IMR-90 (cell line): ENCODE measurements around the gene POLA2. TPM values are rescaled to one million over a fixed set of nuclear protein-coding genes. Genes with fewer than 3 reads are reported as not detected.

ENCODE experiments used
- ATAC-seq: fragments of 200-7000 bp; cut with Tn5 transposase; 2 replicates; pipeline ENCODE4 v1.9.1; 2020; ENCODE audit warnings: low read depth, mild to moderate bottlenecking, moderate library complexity
- BruUV-seq: library from RNA; stranded (reverse); fragments of 400-500 nt; replicated peaks from 2 replicates; lab custom pipeline; 2021; lab: Mats Ljungman, UMichigan
- CTCF ChIA-PET: fragments of 300-600 bp; formaldehyde crosslinking; extraction: SDS; loops from one replicate; lab custom pipeline; 2021; ENCODE audit warnings: antibody characterized with exemption; lab: Yijun Ruan, JAX
- POLR2A ChIA-PET: fragments of 300-600 bp; sonication (Branson Sonifier 250); formaldehyde crosslinking; loops from one replicate; lab custom pipeline; 2022; ENCODE audit warnings: antibody characterized with exemption; ENCODE audit not compliant: unreplicated experiment; lab: Charles Lee
- DNase-seq: peaks from one replicate; pipeline ENCODE4 v3.0.0; 2013
- H2AFZ ChIP-seq: replicated peaks from 2 replicates; pipeline ENCODE3; 2013; ENCODE audit warnings: low read length, mild to moderate bottlenecking; ENCODE audit not compliant: poor library complexity
- H2AK5ac ChIP-seq: 2 replicates; pipeline ENCODE4 v1.6.1; 2013; ENCODE audit warnings: low read depth, low read length, inconsistent platforms
- H2AK9ac ChIP-seq: replicated peaks from 2 replicates; pipeline ENCODE3; 2013; ENCODE audit warnings: mild to moderate bottlenecking, low read depth, low read length, moderate library complexity; ENCODE audit not compliant: poor library complexity
- H2BK120ac ChIP-seq: 2 replicates; pipeline ENCODE4 v1.6.1; 2013; ENCODE audit warnings: low read depth, low read length, inconsistent platforms
- H2BK15ac ChIP-seq: 3 replicates; pipeline ENCODE4 v1.6.1; 2013; ENCODE audit warnings: low read depth, low read length, inconsistent platforms
- H2BK20ac ChIP-seq: 2 replicates; pipeline ENCODE4 v1.6.1; 2013; ENCODE audit warnings: low read depth, mild to moderate bottlenecking, inconsistent platforms, low read length, moderate library complexity
- H2BK5ac ChIP-seq: 2 replicates; pipeline ENCODE4 v1.6.1; 2013; ENCODE audit warnings: mild to moderate bottlenecking, low read depth, low read length, inconsistent platforms; ENCODE audit not compliant: poor library complexity, severe bottlenecking
- H3K14ac ChIP-seq: replicated peaks from 2 replicates; pipeline ENCODE4 v1.6.1; 2013; ENCODE audit warnings: low read depth, low read length, inconsistent platforms
- H3K18ac ChIP-seq: 2 replicates; pipeline ENCODE4 v1.6.1; 2013; ENCODE audit warnings: low read depth, low read length, control low read depth
- H3K23ac ChIP-seq: 2 replicates; pipeline ENCODE4 v1.6.1; 2013; ENCODE audit warnings: low read depth, low read length, inconsistent platforms
- H3K27ac ChIP-seq: 2 replicates; pipeline ENCODE4 v1.5.1; 2013; ENCODE audit warnings: mild to moderate bottlenecking, control low read depth, low read length; ENCODE audit not compliant: insufficient read depth
- H3K27me3 ChIP-seq: 2 replicates; pipeline ENCODE4 v1.6.1; 2013; ENCODE audit warnings: low read length; ENCODE audit not compliant: control insufficient read depth, insufficient read depth
- H3K36me3 ChIP-seq: 2 replicates; pipeline ENCODE4 v1.6.1; 2013; ENCODE audit warnings: low read length, mixed read lengths; ENCODE audit not compliant: control insufficient read depth, insufficient read depth
- H3K4ac ChIP-seq: 2 replicates; pipeline ENCODE4 v1.6.1; 2013; ENCODE audit warnings: low read depth, low read length, inconsistent platforms
- H3K4me1 ChIP-seq: 2 replicates; pipeline ENCODE4 v1.6.1; 2013; ENCODE audit warnings: low read length, mixed read lengths; ENCODE audit not compliant: control insufficient read depth, insufficient read depth
- H3K4me2 ChIP-seq: 2 replicates; pipeline ENCODE4 v1.6.1; 2013; ENCODE audit warnings: low read depth, mild to moderate bottlenecking, control low read depth, low read length, moderate library complexity
- H3K4me3 ChIP-seq: 2 replicates; pipeline ENCODE4 v1.5.1; 2013; ENCODE audit warnings: low read depth, mild to moderate bottlenecking, control low read depth, low read length, moderate library complexity; ENCODE audit not compliant: insufficient read depth
- H3K56ac ChIP-seq: 2 replicates; pipeline ENCODE4 v1.6.1; 2013; ENCODE audit warnings: low read length, inconsistent platforms; ENCODE audit not compliant: insufficient read depth; ENCODE audit errors: extremely low read depth
- H3K79me1 ChIP-seq, 2 experiments: 2 replicates each; pipeline ENCODE4 v1.6.1; 2013; ENCODE audit warnings: low read length in 2 of 2, inconsistent platforms in 1 of 2, low read depth in 1 of 2
- H3K9ac ChIP-seq: 2 replicates; pipeline ENCODE4 v1.6.1; 2013; ENCODE audit warnings: low read depth, low read length, control low read depth
- H3K9me1 ChIP-seq: 2 replicates; pipeline ENCODE4 v1.6.1; 2013; ENCODE audit warnings: low read length, inconsistent platforms; ENCODE audit not compliant: insufficient read depth
- H3K9me3 ChIP-seq: 2 replicates; pipeline ENCODE4 v1.6.1; 2013; ENCODE audit warnings: low read length; ENCODE audit not compliant: control insufficient read depth, insufficient read depth
- H4K20me1 ChIP-seq: 2 replicates; pipeline ENCODE4 v1.6.1; 2013; ENCODE audit warnings: low read length, inconsistent platforms; ENCODE audit not compliant: insufficient read depth
- H4K5ac ChIP-seq: 2 replicates; pipeline ENCODE4 v1.6.1; 2013; ENCODE audit warnings: mild to moderate bottlenecking, low read depth, low read length, control low read depth
- H4K8ac ChIP-seq, 2 experiments: 2 replicates each; pipeline ENCODE4 v1.6.1; 2013; ENCODE audit warnings: low read depth in 2 of 2, low read length in 2 of 2, control low read depth in 1 of 2, inconsistent platforms in 1 of 2
- H4K91ac ChIP-seq: 2 replicates; pipeline ENCODE4 v1.6.1; 2013; ENCODE audit warnings: low read depth, low read length, inconsistent platforms; ENCODE audit not compliant: insufficient read depth
- BHLHE40 ChIP-seq: fragments of 150-350 bp; IDR thresholded peaks from 2 replicates; pipeline ENCODE4 v1.6.1; 2016; ENCODE audit warnings: mild to moderate bottlenecking, low read depth, low read length
- CEBPB ChIP-seq: IDR thresholded peaks from 2 replicates; pipeline ENCODE4 v1.6.1; 2012; ENCODE audit warnings: low read depth, low read length, improper control_type of control experiment
- FOS ChIP-seq: fragments of 150-350 bp; IDR thresholded peaks from 2 replicates; pipeline ENCODE4 v1.6.1; 2016; ENCODE audit warnings: low read depth, low read length
- MAFK ChIP-seq: IDR thresholded peaks from 2 replicates; pipeline ENCODE4 v1.6.1; 2012; ENCODE audit warnings: low read depth, low read length, improper control_type of control experiment
- MXI1 ChIP-seq: IDR thresholded peaks from 2 replicates; pipeline ENCODE4 v1.6.1; 2012; ENCODE audit warnings: low read depth, mild to moderate bottlenecking, low read length, moderate library complexity, borderline replicate concordance
- NFE2L2 ChIP-seq: fragments of 150-350 bp; IDR thresholded peaks from 2 replicates; pipeline ENCODE4 v1.6.1; 2016; ENCODE audit warnings: low read depth, mild to moderate bottlenecking, low read length
- POLR2A ChIP-seq: IDR thresholded peaks from 2 replicates; pipeline ENCODE4 v1.6.1; 2012; ENCODE audit warnings: mild to moderate bottlenecking, low read depth, low read length
- RAD21 ChIP-seq: IDR thresholded peaks from 2 replicates; pipeline ENCODE4 v1.6.1; 2012; ENCODE audit warnings: low read length, improper control_type of control experiment
- RFX5 ChIP-seq: IDR thresholded peaks from 2 replicates; pipeline ENCODE4 v1.8.0; 2012; ENCODE audit warnings: low read depth, mild to moderate bottlenecking, low read length, moderate library complexity
- SMC3 ChIP-seq: fragments of 150-350 bp; IDR thresholded peaks from 2 replicates; pipeline ENCODE4 v1.6.1; 2016; ENCODE audit warnings: low read depth, mild to moderate bottlenecking, antibody characterized with exemption, low read length, moderate library complexity
- WGBS, 2 experiments: methylation state at CpG; one replicate each; pipeline versions ENCODE4 v1.1.5 to v1.1.7; 2013; ENCODE audit warnings: missing lambda C conversion rate in 2 of 2; ENCODE audit not compliant: insufficient read length in 1 of 2; ENCODE audit errors: extremely low coverage in 2 of 2; 5-methylcytosine and 5-hydroxymethylcytosine counted together
- dilution Hi-C: fragments of 300-500 bp; cut with HindIII; formaldehyde crosslinking; loops from one replicate; pipeline ENCODE4 v1.14.3; 2018; ENCODE audit warnings: low sequenced_read_pairs; ENCODE audit not compliant: unreplicated experiment
- in situ Hi-C: fragments of 300-500 bp; cut with MboI; formaldehyde crosslinking; loops from 3 replicates; pipeline ENCODE4 v1.14.3; 2019; ENCODE audit warnings: low sequenced_read_pairs, inconsistent platforms, mixed read lengths
- intact Hi-C: fragments of 100-400 bp; cut with micrococcal nuclease; formaldehyde crosslinking; loops from 2 replicates; pipeline ENCODE4 v1.10.0; 2022
- polyA plus RNA-seq, 3 experiments: library from polyadenylated mRNA; depleted of rRNA; stranded (reverse); fragments of >200 nt; gene quantifications; 2 replicates each; pipeline ENCODE4 v1.2.3, GENCODE V29; 2012; ENCODE audit warnings: low replicate concordance in 1 of 3
- total RNA-seq: library from RNA; depleted of rRNA; stranded (reverse); fragments of >200 nt; gene quantifications from 2 replicates; pipeline ENCODE4 v1.2.3, GENCODE V29; 2012
- TF ChIP-seq, protein P1 (sequence below): fragments of 150-350 bp; IDR thresholded peaks from 2 replicates; pipeline ENCODE4 v1.6.1; 2016; ENCODE audit warnings: low read depth, mild to moderate bottlenecking, low read length, moderate library complexity, borderline replicate concordance

POLA2 gene
- total and polyA plus RNA-seq, 2 of the 4 experiments (the other 2 are of a cell fraction): 14.2 to 17.3 TPM

DNA sequence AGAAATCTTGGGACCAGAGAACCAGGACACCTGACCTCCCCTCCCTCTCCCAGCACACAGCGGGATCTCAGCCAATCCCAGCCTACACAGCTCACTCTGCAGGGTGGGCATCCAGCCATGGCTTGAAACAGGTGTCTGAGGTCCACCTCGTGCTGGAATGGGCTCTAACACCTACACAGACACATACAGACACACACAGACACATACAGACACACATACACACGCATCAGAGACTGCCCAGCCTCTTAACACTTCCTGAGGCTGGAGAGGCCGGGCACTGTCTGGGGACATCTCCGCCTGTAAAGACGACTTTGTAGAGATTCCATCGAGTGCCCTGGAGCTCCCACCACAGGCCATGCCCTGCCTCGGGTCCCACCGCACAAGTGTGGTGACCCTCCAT lies 43.3 kb upstream of the POLA2 start:
- H2AK5ac ChIP-seq: no peak overlapping the region
- POLR2A ChIA-PET: no interaction called here
- 79% methylated on average over 2 of the region's 9 CpGs; no CpG with 5 or more reads in 1 of the 2 experiments for WGBS, 2 experiments
- no peak overlapping the region for H3K14ac ChIP-seq
- H3K9me1 ChIP-seq: 0 out of 2 replicates have a peak, but pooled peaks cover 5% of the 10 kb centered on the region
- H2BK5ac ChIP-seq: no peak overlapping the region
- no peak overlapping the region for H2BK15ac ChIP-seq
- H3K4me2 ChIP-seq: no peak overlapping the region
- H3K4me1 ChIP-seq: peaks cover 2% of the 10 kb centered on the region
- no peaks in the 10 kb centered on the region for H3K36me3 ChIP-seq
- no peak overlapping the region for H4K5ac ChIP-seq
- H2AK9ac ChIP-seq: peak overlapping the region; percentile 42
- intact Hi-C loops (no loop called here), in situ Hi-C loops (no loop called here), dilution Hi-C loops (no loop called here)
- no peak overlapping the region for H3K18ac ChIP-seq
- H3K23ac ChIP-seq: no peak overlapping the region
- no peak overlapping the region for H2AFZ ChIP-seq
- H3K9ac ChIP-seq: no peak overlapping the region
- no TSS peak for BruUV-seq
- H3K27ac ChIP-seq: no peak overlapping the region
- H2BK20ac ChIP-seq: no peak overlapping the region
- no peak overlapping the region for H3K4me3 ChIP-seq
- DNase-seq (no peak), ATAC-seq (no peak)
- no peak overlapping the region for H2BK120ac ChIP-seq
- TF ChIP-seq MXI1: no peak
- no peak for TF ChIP-seq RAD21
- TF ChIP-seq POLR2A: no peak
- TF ChIP-seq, protein P1, sequence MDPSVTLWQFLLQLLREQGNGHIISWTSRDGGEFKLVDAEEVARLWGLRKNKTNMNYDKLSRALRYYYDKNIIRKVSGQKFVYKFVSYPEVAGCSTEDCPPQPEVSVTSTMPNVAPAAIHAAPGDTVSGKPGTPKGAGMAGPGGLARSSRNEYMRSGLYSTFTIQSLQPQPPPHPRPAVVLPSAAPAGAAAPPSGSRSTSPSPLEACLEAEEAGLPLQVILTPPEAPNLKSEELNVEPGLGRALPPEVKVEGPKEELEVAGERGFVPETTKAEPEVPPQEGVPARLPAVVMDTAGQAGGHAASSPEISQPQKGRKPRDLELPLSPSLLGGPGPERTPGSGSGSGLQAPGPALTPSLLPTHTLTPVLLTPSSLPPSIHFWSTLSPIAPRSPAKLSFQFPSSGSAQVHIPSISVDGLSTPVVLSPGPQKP: no peak
- no peak for TF ChIP-seq NFE2L2
- no peak for TF ChIP-seq BHLHE40
- no peak for TF ChIP-seq RFX5
- no peak for TF ChIP-seq FOS
- TF ChIP-seq MAFK: no peak
- no peak for TF ChIP-seq SMC3
- no peak for TF ChIP-seq CEBPB
- CTCF ChIA-PET: no interaction called here
- no peak overlapping the region for H4K91ac ChIP-seq
- no peak overlapping the region for H3K56ac ChIP-seq
- H4K20me1 ChIP-seq: no peaks in the 10 kb centered on the region
- H3K9me3 ChIP-seq: no peaks in the 10 kb centered on the region
- H3K27me3 ChIP-seq: no peaks in the 10 kb centered on the region
- no peak overlapping the region for H3K4ac ChIP-seq
- H4K8ac ChIP-seq: no peak overlapping the region
- H3K79me1 ChIP-seq: peaks cover 0 to under 1% of the 10 kb centered on the region in 2 experiments; a peak in 1 of 4 replicates
